SK-N-SH (cell line): ENCODE data around the gene PBRM1. TPM values are rescaled to one million over a fixed set of nuclear protein-coding genes. Genes with fewer than 3 reads are reported as not detected.

Experiments
- CTCF ChIA-PET: fragments of 300-600, 350-600 bp; formaldehyde crosslinking; extraction: SDS; loops from one replicate; lab custom pipeline; 2021; lab: Yijun Ruan, JAX
- POLR2A ChIA-PET: fragments of 350-600 bp; sonication (Branson Sonifier 250); formaldehyde crosslinking; extraction: SDS; loops from one replicate; lab custom pipeline; 2020; ENCODE audit warnings: antibody characterized with exemption, inconsistent platforms; lab: Yijun Ruan, JAX
- DNase-seq: peaks from one replicate; pipeline ENCODE4 v3.0.0; 2012
- H2AFZ ChIP-seq: fragments of 200-600 bp; sonication (generic); 2 replicates; pipeline ENCODE4 v1.8.1; 2016; ENCODE audit warnings: antibody characterized with exemption, mild to moderate bottlenecking, low read depth
- H3F3A ChIP-seq: fragments of 200-600 bp; sonication (generic); replicated peaks from 2 replicates; pipeline ENCODE3; 2016; ENCODE audit warnings: antibody characterized with exemption, mild to moderate bottlenecking; ENCODE audit not compliant: insufficient read depth
- H3K27ac ChIP-seq, 2 experiments: fragments of 200-500 bp in 1 of 2; fragments of 200-600 bp in 1 of 2; sonication (Bioruptor generic) in 1 of 2; sonication (generic), shearing (Covaris generic) in 1 of 2; 2 replicates each; pipeline versions ENCODE4 v1.5.1 to v1.6.1; 2014 to 2016; ENCODE audit warnings: low read depth in 2 of 2, inconsistent platforms in 1 of 2, low read length in 1 of 2, mild to moderate bottlenecking in 1 of 2, mixed read lengths in 1 of 2
- H3K27me3 ChIP-seq: fragments of 200-600 bp; sonication (generic), shearing (Covaris generic); 2 replicates; pipeline ENCODE4 v1.6.1; 2016; ENCODE audit warnings: mixed run types; ENCODE audit not compliant: insufficient read depth
- H3K36me3 ChIP-seq, 2 experiments: fragments of 200-500 bp in 1 of 2; fragments of 200-600 bp in 1 of 2; sonication (Bioruptor generic) in 1 of 2; sonication (generic) in 1 of 2; replicated peaks in 1 of 2; 2 replicates each; pipeline versions ENCODE3 to v1.5.1; 2014 to 2016; ENCODE audit warnings: low read length in 1 of 2, mild to moderate bottlenecking in 1 of 2; ENCODE audit not compliant: insufficient read depth in 2 of 2, control insufficient read depth in 1 of 2
- H3K4me1 ChIP-seq, 2 experiments: fragments of 200-500 bp in 1 of 2; fragments of 200-600 bp in 1 of 2; sonication (Bioruptor generic) in 1 of 2; sonication (generic), shearing (Covaris generic) in 1 of 2; 2 replicates each; pipeline versions ENCODE4 v1.5.1 to v1.6.1; 2014 to 2016; ENCODE audit warnings: low read depth in 1 of 2, low read length in 1 of 2, mixed run types in 1 of 2; ENCODE audit not compliant: insufficient read depth in 2 of 2, control insufficient read depth in 1 of 2
- H3K4me2 ChIP-seq: fragments of 200-600 bp; sonication (generic), shearing (Covaris generic); 2 replicates; pipeline ENCODE4 v1.6.1; 2017; ENCODE audit warnings: mixed run types
- H3K4me3 ChIP-seq, 2 experiments: fragments of 200-500 bp in 1 of 2; fragments of 200-600 bp in 1 of 2; sonication (Bioruptor generic) in 1 of 2; sonication (generic), shearing (Covaris generic) in 1 of 2; 2 replicates each; pipeline versions ENCODE4 v1.5.1 to v1.8.1; 2014 to 2016; ENCODE audit warnings: low read depth in 2 of 2, inconsistent platforms in 1 of 2, low read length in 1 of 2, mild to moderate bottlenecking in 1 of 2, mixed read lengths in 1 of 2, moderate library complexity in 1 of 2
- H3K79me2 ChIP-seq: fragments of 200-600 bp; sonication (generic); 2 replicates; pipeline ENCODE4 v1.8.1; 2017; ENCODE audit warnings: mild to moderate bottlenecking; ENCODE audit not compliant: insufficient read depth
- H3K9ac ChIP-seq: fragments of 200-600 bp; sonication (generic); 2 replicates; pipeline ENCODE4 v1.6.1; 2017; ENCODE audit warnings: mixed run types
- H3K9me2 ChIP-seq: fragments of 200-600 bp; sonication (generic); 2 replicates; pipeline ENCODE4 v1.6.1; 2017; ENCODE audit warnings: mixed run types
- H3K9me3 ChIP-seq: fragments of 200-600 bp; sonication (generic); 2 replicates; pipeline ENCODE4 v1.6.1; 2017; ENCODE audit warnings: mixed run types, mild to moderate bottlenecking, moderate library complexity
- H4K20me1 ChIP-seq: fragments of 200-600 bp; sonication (generic); 2 replicates; pipeline ENCODE4 v1.6.1; 2017; ENCODE audit warnings: mild to moderate bottlenecking, mixed run types; ENCODE audit not compliant: insufficient read depth
- CHD2 ChIP-seq: fragments of 150-350 bp; IDR thresholded peaks from 2 replicates; pipeline ENCODE4 v1.6.1; 2018; ENCODE audit warnings: low read length; ENCODE audit not compliant: partially characterized antibody
- CTCF ChIP-seq: fragments of 200-600 bp; sonication (generic); IDR thresholded peaks from 2 replicates; pipeline ENCODE4 v1.6.1; 2017; ENCODE audit warnings: antibody characterized with exemption, mild to moderate bottlenecking, moderate library complexity
- ELF1 ChIP-seq: IDR thresholded peaks from 2 replicates; pipeline ENCODE4 v1.4.0; 2012
- EP300 ChIP-seq, 2 experiments: IDR thresholded peaks; 2 replicates each; pipeline versions ENCODE4 v1.4.0 to v1.6.1; 2012; ENCODE audit warnings: borderline replicate concordance in 1 of 2, low read depth in 1 of 2, low read length in 1 of 2
- FOSL2 ChIP-seq: IDR thresholded peaks from 2 replicates; pipeline ENCODE4 v1.4.0; 2012; ENCODE audit warnings: low read depth, mild to moderate bottlenecking, moderate library complexity, borderline replicate concordance
- GABPA ChIP-seq: IDR thresholded peaks from 2 replicates; pipeline ENCODE4 v1.4.0; 2012; ENCODE audit warnings: low read depth, mild to moderate bottlenecking
- MXI1 ChIP-seq: IDR thresholded peaks from 2 replicates; pipeline ENCODE4 v1.6.1; 2012; ENCODE audit warnings: mild to moderate bottlenecking, low read depth, low read length, improper control_type of control experiment
- NFIC ChIP-seq: IDR thresholded peaks from 2 replicates; pipeline ENCODE4 v1.4.0; 2012; ENCODE audit warnings: borderline replicate concordance
- PBX3 ChIP-seq: IDR thresholded peaks from 2 replicates; pipeline ENCODE4; 2012
- RAD21 ChIP-seq: IDR thresholded peaks from 2 replicates; pipeline ENCODE4 v1.6.1; 2012; ENCODE audit warnings: mild to moderate bottlenecking, low read length
- RCOR1 ChIP-seq: fragments of 150-350 bp; IDR thresholded peaks from 2 replicates; pipeline ENCODE4 v1.6.1; 2017; ENCODE audit warnings: antibody characterized with exemption, low read length
- RFX5 ChIP-seq: IDR thresholded peaks from 2 replicates; pipeline ENCODE4 v1.6.1; 2012; ENCODE audit warnings: mild to moderate bottlenecking, improper control_type of control experiment, low read length
- RXRA ChIP-seq: IDR thresholded peaks from 2 replicates; pipeline ENCODE4 v1.4.0; 2012; ENCODE audit warnings: low read depth, mild to moderate bottlenecking, borderline replicate concordance
- SMC3 ChIP-seq: IDR thresholded peaks from 2 replicates; pipeline ENCODE4 v1.6.1; 2012; ENCODE audit warnings: low read depth, low read length, improper control_type of control experiment
- TAF1 ChIP-seq: IDR thresholded peaks from 2 replicates; pipeline ENCODE4 v1.6.1; 2012; ENCODE audit warnings: low read depth, mild to moderate bottlenecking, low read length, moderate library complexity, borderline replicate concordance
- TEAD4 ChIP-seq: IDR thresholded peaks from 2 replicates; pipeline ENCODE4 v1.4.0; 2012; ENCODE audit warnings: mild to moderate bottlenecking, borderline replicate concordance; ENCODE audit not compliant: insufficient read depth
- YY1 ChIP-seq: IDR thresholded peaks from 2 replicates; pipeline ENCODE4 v1.4.0; 2012; ENCODE audit warnings: low read depth, mild to moderate bottlenecking
- WGBS: methylation state at CpG from one replicate; pipeline ENCODE4 v1.1.6; 2017; ENCODE audit warnings: low lambda C conversion rate; 5-methylcytosine and 5-hydroxymethylcytosine counted together
- polyA plus RNA-seq, 3 experiments: library from polyadenylated mRNA; depleted of rRNA; stranded (reverse); fragments of >200 nt; gene quantifications; 2 replicates each; pipeline ENCODE4 v1.2.3, GENCODE V29; 2012
- TF ChIP-seq, protein P1 (sequence below): fragments of 150-350 bp; IDR thresholded peaks from 2 replicates; pipeline ENCODE4 v1.6.1; 2017; ENCODE audit warnings: antibody characterized with exemption, low read length, low read depth, borderline replicate concordance

Gene PBRM1
- polyA plus RNA-seq, 1 of the 3 experiments (the other 2 are of a cell fraction), result 14.3 TPM

DNA sequence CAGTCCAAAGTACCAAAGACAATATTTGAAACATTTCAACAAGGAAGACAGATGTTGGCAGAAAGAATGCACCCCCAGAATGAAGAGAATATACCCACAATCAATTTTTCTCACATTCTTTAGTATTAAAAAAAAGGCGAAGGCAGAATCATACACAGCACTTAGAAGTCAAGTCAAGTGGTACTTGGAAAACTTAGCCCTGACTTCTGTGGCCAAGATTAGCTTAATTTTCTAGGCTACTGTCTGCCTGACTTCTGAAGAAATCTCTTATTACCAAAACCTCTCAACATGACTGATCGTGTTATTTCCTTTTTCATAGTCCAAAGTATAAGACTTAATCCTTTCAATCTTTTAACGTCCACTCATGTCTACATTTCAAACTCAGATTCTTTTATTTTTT, 60.7 kb downstream of the PBRM1 start:
- Histone ChIP-seq H3F3A (no peaks in the 10 kb centered on the region), H3K9me2 (no peaks in the 10 kb centered on the region), H3K36me3 (peaks cover 63 to 69% of the 10 kb centered on the region in 2 experiments), H3K4me3 (no peak overlapping the region), H3K79me2 (no peaks in the 10 kb centered on the region), H4K20me1 (no peaks in the 10 kb centered on the region), H3K27ac (no peak overlapping the region), H3K4me1 (peaks cover 0 to 2% of the 10 kb centered on the region in 2 experiments; a peak in 1 of 4 replicates), H3K9ac (no peak overlapping the region), H2AFZ (no peak overlapping the region), H3K9me3 (no peaks in the 10 kb centered on the region), H3K27me3 (no peaks in the 10 kb centered on the region), H3K4me2 (no peak overlapping the region)
- CTCF ChIA-PET, result no interaction called here
- WGBS, result 98% methylated on average over 3 of the region's 3 CpGs
- DNase-seq, result no peak
- TF ChIP-seq PBX3 (no peak), EP300 (IDR thresholded peaks at IDR 0.05; ENCODE audit: borderline replicate concordance in 1 of 2, low read depth in 1 of 2, low read length in 1 of 2) (no peak), RXRA (no peak), MXI1 (no peak), YY1 (no peak), TEAD4 (no peak), CHD2 (no peak), ELF1 (no peak), RCOR1 (no peak), RFX5 (no peak), CTCF (no peak), SMC3 (no peak), FOSL2 (no peak), TAF1 (no peak), NFIC (no peak), RAD21 (no peak), GABPA (no peak)
- TF ChIP-seq, protein P1, sequence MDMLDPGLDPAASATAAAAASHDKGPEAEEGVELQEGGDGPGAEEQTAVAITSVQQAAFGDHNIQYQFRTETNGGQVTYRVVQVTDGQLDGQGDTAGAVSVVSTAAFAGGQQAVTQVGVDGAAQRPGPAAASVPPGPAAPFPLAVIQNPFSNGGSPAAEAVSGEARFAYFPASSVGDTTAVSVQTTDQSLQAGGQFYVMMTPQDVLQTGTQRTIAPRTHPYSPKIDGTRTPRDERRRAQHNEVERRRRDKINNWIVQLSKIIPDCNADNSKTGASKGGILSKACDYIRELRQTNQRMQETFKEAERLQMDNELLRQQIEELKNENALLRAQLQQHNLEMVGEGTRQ, result no peak
- POLR2A ChIA-PET, result no interaction called here
